ENCODE results near the gene TMEM145.

Gene TMEM145

GRCh38 chr19:42297039-42297438 lies 16.1 kb upstream of the TMEM145 start:
- Histone ChIP-seq H3K27me3 (ENCODE audit: control insufficient read depth, insufficient read depth, low read length) (no peaks in the 10 kb centered on the region), H3K4me3 (ENCODE audit: low read length) (no peak overlapping the region), H3K4me1 (ENCODE audit: control insufficient read depth, insufficient read depth, low read length) (no peaks in the 10 kb centered on the region; the same call in 1 of the 2 replicates), H3K9me3 (ENCODE audit: control insufficient read depth, insufficient read depth, low read length) (no peaks in the 10 kb centered on the region), H3K36me3 (ENCODE audit: control insufficient read depth, insufficient read depth, low read length) (peaks cover 10% of the 10 kb centered on the region), H3K27ac (ENCODE audit: low read length) (no peak overlapping the region)
- no CpG with 5 or more reads among the region's 15 CpGs for WGBS (ENCODE audit: insufficient coverage, insufficient read length)
- no peak for DNase-seq (ENCODE audit: low read depth, low spot score)

- no peak for DNase-seq (ENCODE audit: low read depth, low spot score)
- Histone ChIP-seq H3K27me3 (ENCODE audit: control insufficient read depth, insufficient read depth, low read length) (no peaks in the 10 kb centered on the region), H3K36me3 (ENCODE audit: control insufficient read depth, insufficient read depth, low read length) (peaks cover 6% of the 10 kb centered on the region), H3K9me3 (ENCODE audit: control insufficient read depth, insufficient read depth, low read length) (no peaks in the 10 kb centered on the region), H3K4me3 (ENCODE audit: low read length) (peak within 1 kb of the TSS; percentile 74; the same call in 1 of the 2 replicates), H3K4me1 (ENCODE audit: control insufficient read depth, insufficient read depth, low read length) (peaks cover 4% of the 10 kb centered on the region; the same call in 1 of the 2 replicates), H3K27ac (ENCODE audit: low read length) (no peak within 1 kb of the TSS)
- no CpG with 5 or more reads among the region's 21 CpGs for WGBS (ENCODE audit: insufficient coverage, insufficient read length)
These were observed 11.4 kb upstream of the TMEM145 start, which contains the start of gene PRR19 for GRCh38 chr19:42301646-42302203. PRR19 (plus strand) TSS chr19:42302132; CDS start chr19:42309585, 7,453 bp downstream.

- DNase-seq (ENCODE audit: low read depth, low spot score), result no peak
- H3K4me3 ChIP-seq (ENCODE audit: low read length), result no peak overlapping the region; the same call in 1 of the 2 replicates
- no peak overlapping the region for H3K27ac ChIP-seq (ENCODE audit: low read length)
- no peaks in the 10 kb centered on the region for H3K27me3 ChIP-seq (ENCODE audit: control insufficient read depth, insufficient read depth, low read length)
- peaks cover 4% of the 10 kb centered on the region; the same call in 1 of the 2 replicates for H3K4me1 ChIP-seq (ENCODE audit: control insufficient read depth, insufficient read depth, low read length)
- H3K9me3 ChIP-seq (ENCODE audit: control insufficient read depth, insufficient read depth, low read length), result no peaks in the 10 kb centered on the region
- no CpG with 5 or more reads among the region's 11 CpGs for WGBS (ENCODE audit: insufficient coverage, insufficient read length)
- peaks cover 3% of the 10 kb centered on the region for H3K36me3 ChIP-seq (ENCODE audit: control insufficient read depth, insufficient read depth, low read length)
These were observed 10.0 kb upstream of the TMEM145 start for GRCh38 chr19:42303101-42303464.

GRCh38 chr19:42303876-42304275 lies 9.2 kb upstream of the TMEM145 start:
- H3K27ac ChIP-seq (ENCODE audit: low read length), result no peak overlapping the region
- DNase-seq (ENCODE audit: low read depth, low spot score), result no peak
- H3K4me1 ChIP-seq (ENCODE audit: control insufficient read depth, insufficient read depth, low read length), result peaks cover 4% of the 10 kb centered on the region; the same call in 1 of the 2 replicates
- peaks cover 3% of the 10 kb centered on the region for H3K36me3 ChIP-seq (ENCODE audit: control insufficient read depth, insufficient read depth, low read length)
- H3K4me3 ChIP-seq (ENCODE audit: low read length), result no peak overlapping the region
- no peaks in the 10 kb centered on the region for H3K27me3 ChIP-seq (ENCODE audit: control insufficient read depth, insufficient read depth, low read length)
- no CpG with 5 or more reads among the region's 8 CpGs for WGBS (ENCODE audit: insufficient coverage, insufficient read length)
- H3K9me3 ChIP-seq (ENCODE audit: control insufficient read depth, insufficient read depth, low read length), result no peaks in the 10 kb centered on the region

DNA sequence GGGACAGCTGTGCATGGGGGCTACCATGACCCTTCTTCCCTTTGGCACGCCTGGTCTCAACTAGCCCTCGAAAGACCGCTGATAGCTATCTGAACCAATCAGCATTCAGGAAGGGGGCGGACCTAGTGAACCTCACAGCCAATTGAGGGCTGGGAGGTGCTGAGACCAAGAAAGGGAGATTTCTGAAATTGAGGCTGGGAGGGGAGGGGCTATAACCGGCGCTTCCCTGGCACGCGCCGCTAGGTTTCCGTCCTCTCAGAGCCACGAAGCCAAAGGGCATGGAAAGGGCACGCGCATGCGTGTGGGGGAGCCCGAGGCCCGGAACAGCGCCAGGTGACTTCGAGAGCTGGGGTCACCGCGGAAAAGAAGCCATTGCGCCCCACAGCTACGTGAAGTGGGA lies 6.5 kb upstream of the TMEM145 start:
- WGBS (ENCODE audit: insufficient coverage, insufficient read length), result no CpG with 5 or more reads among the region's 22 CpGs

DNA sequence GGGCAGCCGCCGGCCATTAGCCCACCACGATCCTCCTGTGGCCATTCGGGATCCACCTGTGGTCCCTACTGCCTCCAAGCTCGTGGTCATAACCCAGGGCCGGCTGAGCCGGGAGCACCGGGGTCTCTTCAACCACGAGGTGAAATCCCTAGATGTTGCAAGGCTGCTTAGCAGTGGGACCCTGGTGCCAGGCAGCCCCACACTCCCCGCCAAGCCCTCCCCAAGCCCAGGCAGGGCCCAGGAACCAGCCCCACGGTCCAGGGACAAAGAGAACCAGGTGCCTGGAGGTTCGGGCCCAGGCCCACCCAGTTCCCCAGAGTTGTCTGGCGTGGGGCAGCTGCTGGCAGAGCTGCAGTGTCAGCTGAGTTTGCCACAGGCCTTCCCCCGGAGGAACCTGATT lies 3.4 kb upstream of the TMEM145 start:
- H3K36me3 ChIP-seq (ENCODE audit: control insufficient read depth, insufficient read depth, low read length), result no peaks in the 10 kb centered on the region
- H3K27me3 ChIP-seq (ENCODE audit: control insufficient read depth, insufficient read depth, low read length), result no peaks in the 10 kb centered on the region
- H3K9me3 ChIP-seq (ENCODE audit: control insufficient read depth, insufficient read depth, low read length), result no peaks in the 10 kb centered on the region
- no peak overlapping the region for H3K27ac ChIP-seq (ENCODE audit: low read length)
- no peak overlapping the region for H3K4me3 ChIP-seq (ENCODE audit: low read length)
- WGBS (ENCODE audit: insufficient coverage, insufficient read length), result no CpG with 5 or more reads among the region's 14 CpGs
- 0 out of 2 replicates have a peak, but pooled peaks cover 2% of the 10 kb centered on the region for H3K4me1 ChIP-seq (ENCODE audit: control insufficient read depth, insufficient read depth, low read length)
- DNase-seq (ENCODE audit: low read depth, low spot score), result no peak

More for the DNA sequence above, 6.5 kb upstream of the TMEM145 start:
- no peaks in the 10 kb centered on the region for H3K9me3 ChIP-seq (ENCODE audit: control insufficient read depth, insufficient read depth, low read length)
- H3K4me1 ChIP-seq (ENCODE audit: control insufficient read depth, insufficient read depth, low read length), result peaks cover 4% of the 10 kb centered on the region; the same call in 1 of the 2 replicates
- H3K36me3 ChIP-seq (ENCODE audit: control insufficient read depth, insufficient read depth, low read length), result no peaks in the 10 kb centered on the region
- no peaks in the 10 kb centered on the region for H3K27me3 ChIP-seq (ENCODE audit: control insufficient read depth, insufficient read depth, low read length)
- no peak for DNase-seq (ENCODE audit: low read depth, low spot score)
- no peak overlapping the region for H3K4me3 ChIP-seq (ENCODE audit: low read length)
- H3K27ac ChIP-seq (ENCODE audit: low read length), result no peak overlapping the region

GRCh38 chr19:42311657-42312056 lies 1.5 kb upstream of the TMEM145 start:
- no peak overlapping the region for H3K4me3 ChIP-seq (ENCODE audit: low read length)
- no peaks in the 10 kb centered on the region for H3K9me3 ChIP-seq (ENCODE audit: control insufficient read depth, insufficient read depth, low read length)
- H3K36me3 ChIP-seq (ENCODE audit: control insufficient read depth, insufficient read depth, low read length), result no peaks in the 10 kb centered on the region
- 0 out of 2 replicates have a peak, but pooled peaks cover 2% of the 10 kb centered on the region for H3K4me1 ChIP-seq (ENCODE audit: control insufficient read depth, insufficient read depth, low read length)
- H3K27ac ChIP-seq (ENCODE audit: low read length), result no peak overlapping the region
- no CpG with 5 or more reads among the region's 2 CpGs for WGBS (ENCODE audit: insufficient coverage, insufficient read length)
- no peaks in the 10 kb centered on the region for H3K27me3 ChIP-seq (ENCODE audit: control insufficient read depth, insufficient read depth, low read length)
- DNase-seq (ENCODE audit: low read depth, low spot score), result no peak

GRCh38 chr19:42312370-42312769 lies 739 bp upstream of the TMEM145 start:
- no peaks in the 10 kb centered on the region for H3K27me3 ChIP-seq (ENCODE audit: control insufficient read depth, insufficient read depth, low read length)
- 0 out of 2 replicates have a peak, but pooled peaks cover 2% of the 10 kb centered on the region for H3K4me1 ChIP-seq (ENCODE audit: control insufficient read depth, insufficient read depth, low read length)
- no peak overlapping the region for H3K27ac ChIP-seq (ENCODE audit: low read length)
- H3K9me3 ChIP-seq (ENCODE audit: control insufficient read depth, insufficient read depth, low read length), result no peaks in the 10 kb centered on the region
- H3K4me3 ChIP-seq (ENCODE audit: low read length), result no peak overlapping the region
- no CpG with 5 or more reads among the region's 5 CpGs for WGBS (ENCODE audit: insufficient coverage, insufficient read length)
- no peak for DNase-seq (ENCODE audit: low read depth, low spot score)
- H3K36me3 ChIP-seq (ENCODE audit: control insufficient read depth, insufficient read depth, low read length), result no peaks in the 10 kb centered on the region

GRCh38 chr19:42313840-42314755 lies 989 bp downstream of the TMEM145 start:
- no peaks in the 10 kb centered on the region for H3K9me3 ChIP-seq (ENCODE audit: control insufficient read depth, insufficient read depth, low read length)
- DNase-seq (ENCODE audit: low read depth, low spot score), result no peak
- no peak overlapping the region for H3K27ac ChIP-seq (ENCODE audit: low read length)
- no peaks in the 10 kb centered on the region for H3K27me3 ChIP-seq (ENCODE audit: control insufficient read depth, insufficient read depth, low read length)
- H3K4me1 ChIP-seq (ENCODE audit: control insufficient read depth, insufficient read depth, low read length), result 0 out of 2 replicates have a peak, but pooled peaks cover 2% of the 10 kb centered on the region
- no CpG with 5 or more reads among the region's 26 CpGs for WGBS (ENCODE audit: insufficient coverage, insufficient read length)
- no peaks in the 10 kb centered on the region for H3K36me3 ChIP-seq (ENCODE audit: control insufficient read depth, insufficient read depth, low read length)
- H3K4me3 ChIP-seq (ENCODE audit: low read length), result peak overlapping the region; percentile 62; the same call in 1 of the 2 replicates

GRCh38 chr19:42315024-42315423 lies 1.9 kb downstream of the TMEM145 start:
- H3K27me3 ChIP-seq (ENCODE audit: control insufficient read depth, insufficient read depth, low read length), result no peaks in the 10 kb centered on the region
- H3K4me1 ChIP-seq (ENCODE audit: control insufficient read depth, insufficient read depth, low read length), result 0 out of 2 replicates have a peak, but pooled peaks cover 2% of the 10 kb centered on the region
- no peak overlapping the region for H3K4me3 ChIP-seq (ENCODE audit: low read length)
- no peak overlapping the region for H3K27ac ChIP-seq (ENCODE audit: low read length)
- H3K36me3 ChIP-seq (ENCODE audit: control insufficient read depth, insufficient read depth, low read length), result no peaks in the 10 kb centered on the region
- WGBS (ENCODE audit: insufficient coverage, insufficient read length), result no CpG with 5 or more reads among the region's 5 CpGs
- no peak for DNase-seq (ENCODE audit: low read depth, low spot score)
- no peaks in the 10 kb centered on the region for H3K9me3 ChIP-seq (ENCODE audit: control insufficient read depth, insufficient read depth, low read length)
